ENCODE data around the gene SLCO1B3.

Gene SLCO1B3

GRCh38 chr12:20832911-20833310 lies 22.4 kb downstream of the SLCO1B3 start:
- no peak for TF ChIP-seq GATA2 (IDR thresholded peaks at IDR 0.05; ENCODE audit: low read depth, low read length)
- no peak for TF ChIP-seq GATA3 (IDR thresholded peaks at IDR 0.05; ENCODE audit: low read depth, low read length)

- TF ChIP-seq GATA2 (IDR thresholded peaks at IDR 0.05; ENCODE audit: low read depth, low read length) (no peak), GATA3 (IDR thresholded peaks at IDR 0.05; ENCODE audit: low read depth, low read length) (no peak)
Observed at GRCh38 chr12:20852649-20853048, 42.1 kb downstream of the SLCO1B3 start.

DNA sequence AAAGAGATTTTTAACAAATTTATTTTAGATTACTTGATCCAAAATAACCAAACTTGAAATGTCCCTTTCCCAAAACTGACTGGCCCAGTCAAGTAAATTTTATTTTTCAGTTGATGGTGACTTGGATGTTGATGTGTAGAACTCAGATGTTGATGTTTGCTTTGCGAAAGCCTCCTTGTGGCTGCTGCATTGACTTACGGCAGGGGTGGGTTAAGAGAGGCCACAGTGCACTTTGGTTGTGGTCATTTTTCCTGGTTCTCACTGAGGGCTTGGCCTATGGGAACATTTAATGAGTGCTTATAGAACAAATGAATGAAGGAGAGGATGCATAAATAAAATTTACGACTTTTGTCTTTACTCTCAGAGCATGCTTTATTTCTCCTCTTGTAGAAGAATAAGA lies 52.6 kb downstream of the SLCO1B3 start:
- TF ChIP-seq GATA2 (IDR thresholded peaks at IDR 0.05; ENCODE audit: low read depth, low read length): no peak
- no peak for TF ChIP-seq GATA3 (IDR thresholded peaks at IDR 0.05; ENCODE audit: low read depth, low read length)

DNA sequence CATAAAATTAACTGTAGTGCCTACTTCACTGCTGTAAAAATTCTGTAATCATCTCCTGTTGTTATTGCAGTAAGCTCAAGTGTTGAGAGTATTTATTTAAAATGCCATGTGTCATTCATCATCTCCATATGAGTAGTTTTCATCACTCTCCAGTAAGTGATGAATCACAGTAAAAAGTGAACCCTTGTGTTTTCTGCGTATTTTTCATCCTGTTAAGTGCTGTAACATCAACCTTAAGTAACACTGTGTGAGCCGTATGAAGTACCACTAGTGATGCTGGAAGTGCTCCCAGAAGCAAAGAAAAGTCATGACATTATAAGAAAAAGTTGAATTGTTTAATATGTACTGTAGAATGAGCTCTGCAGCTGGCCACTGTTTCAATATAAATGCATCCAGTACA lies 55.4 kb downstream of the SLCO1B3 start:
- TF ChIP-seq GATA3 (IDR thresholded peaks at IDR 0.05; ENCODE audit: low read depth, low read length) (no peak), GATA2 (IDR thresholded peaks at IDR 0.05; ENCODE audit: low read depth, low read length) (no peak)

DNA sequence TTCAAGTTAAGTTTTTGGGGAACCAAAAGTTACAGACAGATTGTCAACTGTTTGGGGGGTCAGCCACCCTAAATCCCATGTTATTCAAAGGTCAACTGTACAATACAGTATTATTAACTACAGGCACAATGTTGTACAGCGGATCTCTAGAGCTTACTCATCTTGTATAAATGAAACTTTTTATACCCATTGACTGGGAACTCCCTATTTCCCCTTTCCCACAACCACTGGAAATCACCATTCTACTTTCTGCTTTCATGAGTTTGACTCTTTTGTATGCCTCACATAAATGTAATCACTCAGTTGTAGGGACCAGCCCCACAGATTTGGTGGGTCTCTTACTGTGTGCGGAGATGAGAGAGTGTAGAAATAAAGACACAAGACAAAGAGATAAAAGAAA lies 57.8 kb downstream of the SLCO1B3 start:
- TF ChIP-seq GATA2 (IDR thresholded peaks at IDR 0.05; ENCODE audit: low read depth, low read length) (no peak), GATA3 (IDR thresholded peaks at IDR 0.05; ENCODE audit: low read depth, low read length) (no peak)

- TF ChIP-seq GATA3 (IDR thresholded peaks at IDR 0.05; ENCODE audit: low read depth, low read length): no peak
- no peak for TF ChIP-seq GATA2 (IDR thresholded peaks at IDR 0.05; ENCODE audit: low read depth, low read length)
Observed at GRCh38 chr12:20883288-20883687, 72.8 kb downstream of the SLCO1B3 start.

DNA sequence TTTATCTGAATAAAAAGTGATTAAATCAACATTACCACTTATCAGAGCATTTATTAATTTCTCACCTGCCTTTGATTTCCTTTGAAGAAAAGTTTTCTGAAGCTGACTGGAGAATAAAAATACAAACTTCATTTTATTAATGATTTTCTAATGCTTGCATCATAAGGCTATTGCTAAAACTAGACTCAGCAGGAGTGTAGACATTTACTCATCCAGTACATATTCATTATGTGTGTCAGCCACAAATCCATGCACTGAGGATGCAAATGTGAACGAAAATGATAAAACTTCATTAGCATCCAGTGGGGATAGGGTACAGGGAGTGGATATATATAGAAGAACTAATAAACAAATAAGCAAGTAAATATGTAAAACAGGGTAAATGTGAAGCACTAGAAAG lies 74.6 kb downstream of the SLCO1B3 start:
- TF ChIP-seq GATA3 (IDR thresholded peaks at IDR 0.05; ENCODE audit: low read depth, low read length) (no peak), GATA2 (IDR thresholded peaks at IDR 0.05; ENCODE audit: low read depth, low read length) (no peak)

- no peak for TF ChIP-seq GATA3 (IDR thresholded peaks at IDR 0.05; ENCODE audit: low read depth, low read length)
- no peak for TF ChIP-seq GATA2 (IDR thresholded peaks at IDR 0.05; ENCODE audit: low read depth, low read length)
Observed at GRCh38 chr12:20885552-20885951, 75.0 kb downstream of the SLCO1B3 start.

GRCh38 chr12:20917269-20917668 lies 106.8 kb downstream of the SLCO1B3 start:
- TF ChIP-seq GATA3 (IDR thresholded peaks at IDR 0.05; ENCODE audit: low read depth, low read length) (no peak), GATA2 (IDR thresholded peaks at IDR 0.05; ENCODE audit: low read depth, low read length) (no peak)

DNA sequence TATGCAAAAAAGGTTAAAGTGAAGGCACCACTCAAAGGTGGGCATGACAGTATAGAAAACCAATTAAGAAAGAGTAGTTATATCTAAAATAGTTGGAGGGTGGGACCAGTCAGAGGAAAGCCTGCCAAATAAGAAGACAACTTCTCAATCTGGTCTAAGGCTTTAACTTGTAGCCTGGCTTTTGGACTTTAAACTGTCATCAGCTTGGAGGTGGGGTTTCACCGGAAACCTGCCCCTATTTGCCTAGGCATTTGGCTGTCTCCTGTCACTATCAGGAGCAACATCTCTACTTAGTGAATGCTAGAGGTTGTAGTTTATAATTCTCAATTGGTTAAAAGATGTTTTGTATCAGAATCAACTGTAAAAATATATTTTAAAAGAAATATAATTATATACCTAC lies 107.3 kb downstream of the SLCO1B3 start:
- TF ChIP-seq GATA2 (IDR thresholded peaks at IDR 0.05; ENCODE audit: low read depth, low read length) (no peak), GATA3 (IDR thresholded peaks at IDR 0.05; ENCODE audit: low read depth, low read length) (no peak)

DNA sequence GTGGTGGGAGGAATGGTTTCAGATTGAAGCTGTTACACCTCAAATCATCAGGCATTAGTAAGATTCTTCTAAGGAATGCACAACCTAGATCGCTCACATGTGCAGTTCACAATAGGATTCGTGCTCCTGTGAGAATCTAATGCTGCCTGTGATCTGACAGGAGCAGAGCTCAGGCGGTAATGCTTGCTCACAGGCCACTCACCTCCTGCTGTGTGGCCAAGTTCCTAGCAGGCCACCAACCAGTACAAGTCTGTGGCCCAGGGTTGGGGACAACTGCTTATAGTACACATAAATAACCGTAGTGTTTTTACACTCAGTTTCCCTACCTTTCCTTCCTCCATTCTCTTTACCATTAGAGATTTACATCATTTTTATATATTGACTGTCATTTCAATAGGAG lies 121.4 kb downstream of the SLCO1B3 start:
- TF ChIP-seq GATA3 (IDR thresholded peaks at IDR 0.05; ENCODE audit: low read depth, low read length) (no peak), GATA2 (IDR thresholded peaks at IDR 0.05; ENCODE audit: low read depth, low read length) (no peak)

- TF ChIP-seq GATA2 (IDR thresholded peaks at IDR 0.05; ENCODE audit: low read depth, low read length) (no peak), GATA3 (IDR thresholded peaks at IDR 0.05; ENCODE audit: low read depth, low read length) (no peak)
Observed at GRCh38 chr12:20946732-20947131, 136.2 kb downstream of the SLCO1B3 start.

- TF ChIP-seq GATA2 (IDR thresholded peaks at IDR 0.05; ENCODE audit: low read depth, low read length) (no peak), GATA3 (IDR thresholded peaks at IDR 0.05; ENCODE audit: low read depth, low read length) (no peak)
Observed at GRCh38 chr12:20950248-20950647, 139.7 kb downstream of the SLCO1B3 start.

GRCh38 chr12:20963303-20963702 lies 152.8 kb downstream of the SLCO1B3 start:
- TF ChIP-seq GATA2 (IDR thresholded peaks at IDR 0.05; ENCODE audit: low read depth, low read length): no peak
- no peak for TF ChIP-seq GATA3 (IDR thresholded peaks at IDR 0.05; ENCODE audit: low read depth, low read length)

DNA sequence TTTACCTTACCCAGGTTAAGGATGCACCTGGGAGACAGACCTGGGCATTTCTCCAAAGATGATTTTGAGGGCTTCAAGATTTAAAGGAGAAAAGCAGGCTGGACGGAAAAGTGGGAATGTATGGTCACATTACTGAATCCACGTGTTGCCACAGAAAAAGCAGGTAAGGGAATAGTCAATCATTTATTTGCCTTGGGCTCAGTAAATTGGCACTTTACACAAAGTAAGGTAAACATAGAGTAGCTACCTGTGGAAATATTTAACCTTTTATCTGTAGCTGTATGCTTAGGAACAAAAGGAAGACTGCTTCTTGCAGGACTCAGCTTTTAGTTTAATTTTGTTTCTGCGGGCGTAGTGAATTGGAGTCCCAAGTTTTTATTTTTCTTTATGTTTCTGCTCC lies 153.3 kb downstream of the SLCO1B3 start:
- no peak for TF ChIP-seq GATA2 (IDR thresholded peaks at IDR 0.05; ENCODE audit: low read depth, low read length)
- TF ChIP-seq GATA3 (IDR thresholded peaks at IDR 0.05; ENCODE audit: low read depth, low read length): no peak

Measured in SH-SY5Y (cell line).